Stomach (tissue), 19 donors: ENCODE data around the gene TBX21. TPM values are rescaled to one million over a fixed set of nuclear protein-coding genes. Genes with fewer than 3 reads are reported as not detected.

ENCODE experiments used
- DNase-seq, 2 donors: peaks; one replicate each; pipeline versions ENCODE4 v3.0.0 to v3.0.0-alpha.2; 2013 to 2019
- H3K27ac ChIP-seq, 5 donors: fragments of 200-600 bp in 4 of 5; sonication (generic) in 4 of 5; one replicate each; pipeline ENCODE4 v1.5.1; 2013 to 2019; ENCODE audit warnings: mild to moderate bottlenecking in 1 of 5, moderate library complexity in 1 of 5
- H3K27me3 ChIP-seq, 3 donors: fragments of 200-600 bp; sonication (generic); one replicate each; pipeline ENCODE4 v1.5.1; 2017 to 2019; ENCODE audit warnings: mixed run types in 1 of 3
- H3K36me3 ChIP-seq, 4 donors: fragments of 200-600 bp; sonication (generic); 1 replicate in 3 of 4; 2 replicates in 1 of 4; pipeline ENCODE4 v1.5.1; 2016 to 2019
- H3K4me1 ChIP-seq, 4 donors: fragments of 200-600 bp; sonication (generic); one replicate each; pipeline ENCODE4 v1.5.1; 2016 to 2019
- H3K4me3 ChIP-seq, 4 donors: fragments of 200-600 bp; sonication (generic) in 3 of 4; one replicate each; pipeline ENCODE4 v1.5.1; 2016 to 2019; ENCODE audit warnings: mild to moderate bottlenecking in 1 of 4
- H3K9me3 ChIP-seq, 4 donors: fragments of 200-600 bp; sonication (generic); one replicate each; pipeline ENCODE4 v1.5.1; 2016 to 2019
- CTCF ChIP-seq, 7 experiments: fragments of 450-650 bp in 4 of 7; fragments of 200-600 bp in 3 of 7; sonication (generic) in 3 of 7; IDR thresholded peaks; one replicate each; pipeline ENCODE4 v1.5.1; 2016 to 2019; ENCODE audit warnings: antibody characterized with exemption in 7 of 7, control low read depth in 2 of 7, mild to moderate bottlenecking in 1 of 7
- EP300 ChIP-seq: sonication (generic); formaldehyde crosslinking; IDR thresholded peaks from one replicate; pipeline ENCODE4 v1.6.1; 2017; ENCODE audit warnings: antibody characterized with exemption
- POLR2A ChIP-seq, 4 donors: fragments of 450-650 bp; IDR thresholded peaks; one replicate each; pipeline ENCODE4 v1.6.1; 2016; ENCODE audit warnings: antibody characterized with exemption in 4 of 4, control low read depth in 2 of 4, mild to moderate bottlenecking in 1 of 4, moderate library complexity in 1 of 4
- POLR2AphosphoS5 ChIP-seq, 3 donors: sonication (generic); formaldehyde crosslinking; IDR thresholded peaks; one replicate each; pipeline ENCODE4 v1.6.1; 2016; ENCODE audit warnings: antibody characterized with exemption in 3 of 3
- WGBS, 5 donors: extraction: QIAGEN DNeasy Blood & Tissue Kit in 3 of 5; methylation state at CpG; one replicate each; pipeline versions ENCODE4 v1.1.5 to v1.1.7; 2013 to 2018; 5-methylcytosine and 5-hydroxymethylcytosine counted together
- intact Hi-C: fragments of 100-400 bp; cut with DNase I; formaldehyde crosslinking; loops from one replicate; pipeline ENCODE4 v1.15.1; 2023; ENCODE audit warnings: low total_unique reads
- long read RNA-seq, 10 donors: transcript quantifications; one replicate each; lab custom pipeline, GENCODE V29; 2026
- polyA plus RNA-seq, 3 donors: library from polyadenylated mRNA; stranded (reverse); fragments of 200-250 nt; gene quantifications; one replicate each; pipeline ENCODE4 v1.2.3, GENCODE V29; 2013
- total RNA-seq, 5 donors: library from RNA; depleted of rRNA; stranded (reverse); fragments of >200 nt; gene quantifications; one replicate each; pipeline versions ENCODE4 v1.1.0 to v1.2.3, GENCODE V29; 2014 to 2016
- donor health status: healthy with polysubstance abuse.
- donor health status: Bipolar disorder and iron deficiency.
- donor health status: healthy.

The TBX21 gene, protein sequence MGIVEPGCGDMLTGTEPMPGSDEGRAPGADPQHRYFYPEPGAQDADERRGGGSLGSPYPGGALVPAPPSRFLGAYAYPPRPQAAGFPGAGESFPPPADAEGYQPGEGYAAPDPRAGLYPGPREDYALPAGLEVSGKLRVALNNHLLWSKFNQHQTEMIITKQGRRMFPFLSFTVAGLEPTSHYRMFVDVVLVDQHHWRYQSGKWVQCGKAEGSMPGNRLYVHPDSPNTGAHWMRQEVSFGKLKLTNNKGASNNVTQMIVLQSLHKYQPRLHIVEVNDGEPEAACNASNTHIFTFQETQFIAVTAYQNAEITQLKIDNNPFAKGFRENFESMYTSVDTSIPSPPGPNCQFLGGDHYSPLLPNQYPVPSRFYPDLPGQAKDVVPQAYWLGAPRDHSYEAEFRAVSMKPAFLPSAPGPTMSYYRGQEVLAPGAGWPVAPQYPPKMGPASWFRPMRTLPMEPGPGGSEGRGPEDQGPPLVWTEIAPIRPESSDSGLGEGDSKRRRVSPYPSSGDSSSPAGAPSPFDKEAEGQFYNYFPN
- total RNA-seq (under 1 TPM in 2 of 5 donors, not detected in 3; 0.29 to 0.55 TPM), polyA plus RNA-seq (under 1 TPM; 0.10 to 0.92 (median 0.31) TPM)
- long read RNA-seq, donor 1 = 0 reads
- long read RNA-seq, donor 2 = 0 reads
- long read RNA-seq, donor 3 = 0 reads
- long read RNA-seq, donor 4 = 0 reads
- long read RNA-seq, donor 5 = 0 reads
- long read RNA-seq, donor 6 = 0 reads
- long read RNA-seq, donor 7 = 0 reads
- long read RNA-seq, donor 8 = 0 reads
- long read RNA-seq, donor 9 = 0 reads
- long read RNA-seq, donor 10, partial matches to known transcripts = 0 of 1 reads
- long read RNA-seq, donor 10, other reads (novel, unspliced or antisense) = 0 of 1 reads

DNA sequence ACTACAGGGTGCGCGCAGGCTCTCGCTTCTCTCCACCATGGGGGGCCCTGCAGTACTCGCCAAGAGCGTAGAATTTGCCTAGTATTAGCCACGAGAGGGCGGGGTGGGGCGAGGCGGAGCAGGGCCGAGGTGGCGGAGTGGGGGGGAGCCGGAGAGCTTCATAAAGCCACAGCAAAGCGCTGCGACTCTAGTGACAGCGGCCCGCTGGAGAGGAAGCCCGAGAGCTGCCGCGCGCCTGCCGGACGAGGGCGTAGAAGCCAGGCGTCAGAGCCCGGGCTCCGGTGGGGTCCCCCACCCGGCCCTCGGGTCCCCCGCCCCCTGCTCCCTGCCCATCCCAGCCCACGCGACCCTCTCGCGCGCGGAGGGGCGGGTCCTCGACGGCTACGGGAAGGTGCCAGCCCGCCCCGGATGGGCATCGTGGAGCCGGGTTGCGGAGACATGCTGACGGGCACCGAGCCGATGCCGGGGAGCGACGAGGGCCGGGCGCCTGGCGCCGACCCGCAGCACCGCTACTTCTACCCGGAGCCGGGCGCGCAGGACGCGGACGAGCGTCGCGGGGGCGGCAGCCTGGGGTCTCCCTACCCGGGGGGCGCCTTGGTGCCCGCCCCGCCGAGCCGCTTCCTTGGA lies at the start of gene TBX21:
TBX21 (plus strand) TSS at position 190 of the 627 bp plus-strand sequence; CDS start at position 409, 219 bp downstream.
- Histone ChIP-seq H3K36me3 (no peaks in the 10 kb centered on the region), H3K4me1 (peaks cover 11 to 21% (median 16%) of the 10 kb centered on the region in 4 donors), H3K9me3 (no peaks in the 10 kb centered on the region), H3K27ac (peak within 1 kb of the TSS; percentile 44 to 74 (median 49)), H3K27me3 (peaks cover 0 to 80% (median 40%) of the 10 kb centered on the region in 3 donors), H3K4me3 (peak within 1 kb of the TSS; percentile 50 to 58 (median 52))
- intact Hi-C loops = no loop called here
- TF ChIP-seq POLR2A (IDR thresholded peaks at IDR 0.05) = no peak
- TF ChIP-seq EP300 = no peak
- TF ChIP-seq CTCF (IDR thresholded peaks at IDR 0.05) = peak in 1 of 7 experiments; percentile 15
- TF ChIP-seq POLR2AphosphoS5 (IDR thresholded peaks at IDR 0.05) = peak in 2 of 3 donors; percentile 55 to 67
- 0 to 2% (median 1%) methylated on average over 8 to 73 of the region's 73 CpGs for WGBS, 5 donors
- peak; percentile 74 to 86 for DNase-seq

DNA sequence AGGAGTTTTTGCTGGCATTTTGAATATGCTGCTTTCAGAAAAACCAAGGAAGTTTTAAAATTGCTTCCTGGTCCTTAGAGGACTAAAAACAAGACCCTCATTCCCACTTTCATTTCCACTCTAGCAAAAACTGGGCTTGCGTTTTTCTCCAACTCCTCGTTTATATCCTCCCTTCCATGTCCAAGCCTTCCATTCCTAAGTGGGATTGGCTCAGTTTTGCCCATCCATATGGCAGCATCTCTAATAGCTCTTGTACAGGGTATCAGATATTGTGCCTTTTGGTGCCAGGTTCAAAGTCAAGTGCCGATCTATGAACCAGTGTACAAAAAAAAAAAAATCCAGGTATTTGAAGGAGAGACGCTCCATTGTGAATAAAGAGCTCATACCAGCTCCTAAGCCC lies 49.0 kb upstream of the TBX21 start:
- Histone ChIP-seq H3K4me3 (no peak overlapping the region), H3K4me1 (peaks cover 0 to 30% (median 17%) of the 10 kb centered on the region in 4 donors), H3K9me3 (no peaks in the 10 kb centered on the region), H3K27me3 (no peaks in the 10 kb centered on the region), H3K36me3 (peaks cover 38 to 71% (median 63%) of the 10 kb centered on the region in 4 donors), H3K27ac (no peak overlapping the region)
- TF ChIP-seq CTCF (IDR thresholded peaks at IDR 0.05) (no peak), EP300 (no peak), POLR2AphosphoS5 (IDR thresholded peaks at IDR 0.05) (no peak), POLR2A (IDR thresholded peaks at IDR 0.05) (no peak)
- intact Hi-C loops = no loop called here
- no peak for DNase-seq
- 89 to 95% (median 90%) methylated on average over 4 of the region's 4 CpGs for WGBS, 5 donors

- Histone ChIP-seq H3K9me3 (no peaks in the 10 kb centered on the region), H3K4me1 (peaks cover 0 to 30% (median 17%) of the 10 kb centered on the region in 4 donors), H3K36me3 (peaks cover 32 to 65% (median 57%) of the 10 kb centered on the region in 4 donors), H3K27me3 (no peaks in the 10 kb centered on the region), H3K4me3 (no peak overlapping the region), H3K27ac (no peak overlapping the region)
- WGBS, 5 donors = 89 to 96% (median 92%) methylated on average over 4 of the region's 4 CpGs
- intact Hi-C loops = no loop called here
- TF ChIP-seq CTCF (IDR thresholded peaks at IDR 0.05) (no peak), POLR2A (IDR thresholded peaks at IDR 0.05) (no peak), POLR2AphosphoS5 (IDR thresholded peaks at IDR 0.05) (no peak), EP300 (no peak)
- DNase-seq = no peak
Observed at GRCh38 chr17:47684535-47685193, 48.4 kb upstream of the TBX21 start.
